Hepatocyte (in vitro differentiated cells): ENCODE results near the gene LEAP2.

Source experiments
- EZH2 ChIP-seq: fragments of 200-600 bp; sonication (generic); IDR thresholded peaks from 2 replicates; pipeline ENCODE4 v1.6.1; 2016; ENCODE audit warnings: antibody characterized with exemption, mild to moderate bottlenecking, borderline replicate concordance
- EZH2phosphoT487 ChIP-seq: fragments of 200-600 bp; sonication (generic); IDR thresholded peaks from one replicate; pipeline ENCODE4 v1.6.1; 2018; ENCODE audit warnings: antibody characterized with exemption, mild to moderate bottlenecking, low read depth, moderate library complexity; ENCODE audit not compliant: unreplicated experiment, severe bottlenecking
- TF ChIP-seq, protein P1 (sequence below): fragments of 200-600 bp; sonication (generic); IDR thresholded peaks from 2 replicates; pipeline ENCODE4 v1.5.1; 2016; ENCODE audit warnings: antibody characterized with exemption, mild to moderate bottlenecking; ENCODE audit not compliant: poor library complexity

DNA sequence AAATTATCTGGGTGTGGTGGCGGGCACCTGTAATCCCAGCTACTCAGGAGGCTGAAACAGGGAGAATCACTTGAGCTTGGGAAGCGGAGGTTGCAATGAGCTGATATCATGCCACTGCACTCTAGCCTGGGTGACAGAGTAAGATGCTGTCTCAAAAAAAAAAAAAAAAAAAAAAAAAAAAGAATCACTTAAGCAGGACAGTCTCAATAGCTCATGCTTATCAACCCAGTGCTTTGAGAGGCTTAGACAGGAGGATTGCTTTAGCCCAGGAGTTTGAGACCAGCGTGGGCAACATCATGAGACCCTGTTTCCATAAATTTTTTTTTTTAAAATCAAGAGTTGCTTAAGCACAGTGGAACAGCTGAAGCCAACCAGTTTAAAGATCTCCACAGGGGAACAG lies 42.6 kb downstream of the LEAP2 start:
- TF ChIP-seq, protein P1, sequence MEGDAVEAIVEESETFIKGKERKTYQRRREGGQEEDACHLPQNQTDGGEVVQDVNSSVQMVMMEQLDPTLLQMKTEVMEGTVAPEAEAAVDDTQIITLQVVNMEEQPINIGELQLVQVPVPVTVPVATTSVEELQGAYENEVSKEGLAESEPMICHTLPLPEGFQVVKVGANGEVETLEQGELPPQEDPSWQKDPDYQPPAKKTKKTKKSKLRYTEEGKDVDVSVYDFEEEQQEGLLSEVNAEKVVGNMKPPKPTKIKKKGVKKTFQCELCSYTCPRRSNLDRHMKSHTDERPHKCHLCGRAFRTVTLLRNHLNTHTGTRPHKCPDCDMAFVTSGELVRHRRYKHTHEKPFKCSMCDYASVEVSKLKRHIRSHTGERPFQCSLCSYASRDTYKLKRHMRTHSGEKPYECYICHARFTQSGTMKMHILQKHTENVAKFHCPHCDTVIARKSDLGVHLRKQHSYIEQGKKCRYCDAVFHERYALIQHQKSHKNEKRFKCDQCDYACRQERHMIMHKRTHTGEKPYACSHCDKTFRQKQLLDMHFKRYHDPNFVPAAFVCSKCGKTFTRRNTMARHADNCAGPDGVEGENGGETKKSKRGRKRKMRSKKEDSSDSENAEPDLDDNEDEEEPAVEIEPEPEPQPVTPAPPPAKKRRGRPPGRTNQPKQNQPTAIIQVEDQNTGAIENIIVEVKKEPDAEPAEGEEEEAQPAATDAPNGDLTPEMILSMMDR: no peak
- TF ChIP-seq EZH2phosphoT487: no peak
- no peak for TF ChIP-seq EZH2
